DMS79 treated with DMSO at 0.1 percent for 48 hours (cell line): ENCODE measurements around the gene TM4SF4.
"Not testable (repeated sequence)": the region's sequence is repeated elsewhere in the genome, so short reads cannot be mapped to it uniquely, and the experiment has no call there.

ENCODE experiments used
- DNase-seq: peaks from one replicate; lab custom pipeline; 2025; lab: John Stamatoyannopoulos, UW

TM4SF4 gene, protein sequence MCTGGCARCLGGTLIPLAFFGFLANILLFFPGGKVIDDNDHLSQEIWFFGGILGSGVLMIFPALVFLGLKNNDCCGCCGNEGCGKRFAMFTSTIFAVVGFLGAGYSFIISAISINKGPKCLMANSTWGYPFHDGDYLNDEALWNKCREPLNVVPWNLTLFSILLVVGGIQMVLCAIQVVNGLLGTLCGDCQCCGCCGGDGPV

DNA sequence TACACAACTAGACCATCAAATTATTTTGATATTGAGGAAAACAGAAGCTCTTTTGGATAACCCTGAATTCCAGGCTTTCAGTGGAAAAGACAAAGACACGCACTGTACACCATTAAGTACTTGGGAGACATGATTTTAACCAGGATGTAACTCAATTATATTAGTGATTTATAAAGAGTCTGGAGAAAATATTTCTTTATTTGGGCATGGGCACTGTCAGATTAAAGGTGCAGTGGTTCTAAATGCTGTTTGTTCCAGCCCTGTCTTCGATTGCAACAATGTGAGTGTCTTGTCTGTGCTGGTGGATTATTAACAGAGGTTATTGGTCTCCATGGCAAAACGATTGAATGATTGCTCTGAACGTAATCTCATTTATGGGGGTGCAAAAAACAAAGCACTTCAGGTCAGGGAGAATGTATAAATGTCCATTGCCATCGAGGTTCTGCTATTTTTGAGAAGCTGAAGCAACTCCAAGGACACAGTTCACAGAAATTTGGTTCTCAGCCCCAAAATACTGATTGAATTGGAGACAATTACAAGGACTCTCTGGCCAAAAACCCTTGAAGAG is at the start of gene TM4SF4:
TM4SF4 (plus strand) TSS at position 448 of the 568 bp plus-strand sequence. CDS start 181 bp downstream, outside the sequence.
- no peak for DNase-seq

DNA sequence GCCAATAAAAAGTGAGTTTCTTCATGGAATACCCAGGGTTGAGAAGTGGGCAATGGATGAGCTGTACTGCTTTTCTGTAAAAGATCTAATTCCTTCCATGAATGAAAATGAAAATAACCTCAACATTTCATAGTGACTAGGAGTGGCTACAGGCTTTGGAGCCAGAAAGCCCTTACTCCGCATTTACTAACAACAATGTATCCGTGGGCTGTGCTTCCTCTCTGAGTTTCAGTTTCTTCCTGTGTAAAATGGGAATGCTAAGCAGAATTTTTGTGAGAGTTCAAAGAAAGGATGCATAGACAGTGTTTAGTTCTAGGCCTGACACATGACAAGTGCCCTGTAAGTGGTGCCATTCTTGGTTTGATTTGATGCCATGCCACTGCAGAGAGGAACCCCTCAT is 49.6 kb upstream of the TM4SF4 start:
- no peak for DNase-seq

DNA sequence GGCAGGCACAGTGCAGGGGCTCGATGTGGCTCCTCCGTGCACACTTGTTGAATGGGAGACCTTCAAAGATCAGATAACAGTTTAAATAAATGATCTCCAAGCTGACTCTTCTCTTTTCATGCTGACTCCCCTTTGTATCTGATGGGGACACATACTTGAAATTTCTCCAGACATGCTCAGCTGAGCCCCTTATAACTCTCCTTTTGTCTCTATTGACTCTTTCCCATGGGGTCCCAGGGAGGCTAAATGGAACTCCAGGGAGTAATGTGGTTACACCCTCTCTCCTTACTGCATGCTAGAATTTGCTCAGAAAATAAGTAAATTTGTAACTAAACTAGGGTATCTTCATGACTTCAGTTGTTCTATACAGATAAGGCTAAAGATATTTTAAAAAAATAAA is 48.2 kb upstream of the TM4SF4 start:
- DNase-seq, result no peak

DNA sequence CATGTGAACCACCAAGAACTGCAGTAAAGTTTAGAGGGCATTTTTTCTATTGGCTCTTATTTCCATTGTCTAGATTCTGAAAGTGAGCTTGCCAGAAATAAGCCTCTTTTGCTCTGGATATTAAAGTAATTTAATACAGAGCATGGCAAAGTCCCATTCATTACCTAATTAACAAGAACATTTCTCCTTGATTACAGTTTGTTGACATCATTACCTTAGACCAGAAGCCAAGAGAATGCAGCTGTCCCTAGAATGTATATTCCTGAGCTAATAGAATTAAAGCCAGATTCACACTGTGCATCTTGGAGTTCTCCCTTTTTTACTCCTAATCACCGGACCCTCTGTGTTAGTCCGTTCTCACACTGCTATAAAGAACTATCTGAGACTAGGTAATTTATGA is 46.4 kb upstream of the TM4SF4 start:
- DNase-seq, result no peak

DNA sequence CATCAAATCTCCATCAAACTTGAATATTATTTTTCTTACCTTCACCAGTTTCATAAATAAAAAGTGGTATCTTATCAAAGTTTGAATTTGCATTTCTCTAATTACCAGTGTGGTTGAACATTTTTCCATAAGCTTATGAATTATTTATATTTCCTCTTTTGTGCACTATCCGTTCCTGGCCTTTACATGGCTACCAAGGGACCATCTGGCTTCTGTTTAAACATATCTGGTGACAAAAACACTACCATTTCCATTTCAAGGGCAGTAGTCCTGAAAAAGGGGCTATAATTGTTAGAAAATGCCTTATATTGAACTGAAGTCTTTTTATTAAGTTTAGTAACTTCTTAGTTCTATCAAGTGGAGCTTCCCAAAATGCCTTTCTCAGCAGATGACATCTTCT is 44.3 kb upstream of the TM4SF4 start:
- DNase-seq, result no peak

DNA sequence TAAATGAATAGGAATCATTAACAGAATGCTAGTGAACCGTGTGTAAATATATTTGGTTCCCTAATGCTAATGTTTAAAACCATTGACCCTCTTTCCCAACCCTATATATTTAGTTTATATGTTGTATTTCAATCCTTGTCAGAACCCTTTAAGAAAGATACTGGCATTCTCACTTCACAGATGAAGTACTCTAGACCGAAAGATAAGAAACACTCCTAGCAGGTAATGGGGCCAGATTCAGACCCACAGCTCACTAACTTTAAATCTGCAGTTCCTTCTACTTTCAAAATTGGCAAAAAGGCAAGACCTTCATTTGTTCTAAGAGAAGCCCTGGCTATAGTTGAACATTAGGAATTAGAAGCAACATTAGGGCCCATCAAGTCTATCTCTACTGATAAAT is 42.3 kb upstream of the TM4SF4 start:
- no peak for DNase-seq

DNA sequence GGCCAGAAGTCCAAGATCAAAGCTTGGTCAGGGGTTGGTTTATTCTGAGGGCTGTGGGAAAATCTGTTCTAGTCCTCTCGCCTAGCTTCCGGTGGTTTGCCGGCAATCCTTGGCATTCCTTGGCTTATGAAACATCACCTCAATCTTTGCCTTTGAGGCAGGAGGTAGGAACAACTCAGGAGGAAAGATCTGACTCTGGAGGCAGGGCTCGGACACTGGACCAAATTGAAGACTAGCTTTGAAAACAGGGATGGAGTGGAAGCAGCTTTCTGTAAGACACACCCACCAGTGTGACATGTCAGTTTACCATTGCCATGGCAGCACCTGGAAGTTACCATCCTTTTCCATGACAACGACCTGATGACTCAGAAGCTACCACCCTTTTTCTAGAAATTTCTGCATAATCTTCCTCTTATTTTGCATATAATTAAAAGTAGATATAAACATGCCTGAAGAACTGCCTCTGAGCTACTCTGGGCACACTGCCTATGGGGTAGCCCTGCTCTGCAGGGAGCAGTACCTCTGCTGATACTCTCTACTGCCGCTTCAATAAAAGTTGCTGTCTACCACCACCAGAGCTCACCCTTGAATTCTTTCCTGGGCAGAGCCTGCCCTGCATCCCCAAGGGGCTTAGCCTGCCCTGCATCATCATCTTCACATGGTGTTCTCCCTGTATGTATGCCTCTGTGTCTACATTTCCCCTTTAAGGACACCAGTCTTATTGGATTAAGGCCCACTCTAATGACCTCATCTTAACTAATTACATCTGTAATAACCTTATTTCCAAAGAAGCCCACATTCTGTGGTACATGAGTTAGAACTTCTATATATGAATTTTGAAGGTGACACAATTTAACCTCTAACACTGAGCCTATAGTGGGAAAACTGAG is 38.3 kb upstream of the TM4SF4 start:
- DNase-seq, result no peak

DNA sequence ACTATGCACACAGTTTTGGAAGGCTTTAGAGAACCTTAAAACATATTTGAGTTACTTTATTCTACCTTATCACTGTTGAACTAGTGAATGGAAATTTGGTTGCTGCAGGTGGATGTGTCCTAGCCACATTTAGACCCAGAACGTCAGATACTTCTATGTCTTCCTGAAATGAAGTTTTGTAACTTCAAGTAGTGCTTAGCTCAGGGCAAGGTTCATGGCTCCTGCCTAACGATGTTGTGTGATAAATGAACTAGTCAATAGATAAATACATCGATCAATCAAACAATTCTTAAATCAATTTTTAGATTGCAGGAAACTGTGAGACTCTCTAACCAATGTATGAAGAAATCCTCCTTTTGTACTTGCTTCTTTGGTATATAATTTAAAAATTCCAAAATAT is 37.2 kb upstream of the TM4SF4 start:
- DNase-seq, result no peak

DNA sequence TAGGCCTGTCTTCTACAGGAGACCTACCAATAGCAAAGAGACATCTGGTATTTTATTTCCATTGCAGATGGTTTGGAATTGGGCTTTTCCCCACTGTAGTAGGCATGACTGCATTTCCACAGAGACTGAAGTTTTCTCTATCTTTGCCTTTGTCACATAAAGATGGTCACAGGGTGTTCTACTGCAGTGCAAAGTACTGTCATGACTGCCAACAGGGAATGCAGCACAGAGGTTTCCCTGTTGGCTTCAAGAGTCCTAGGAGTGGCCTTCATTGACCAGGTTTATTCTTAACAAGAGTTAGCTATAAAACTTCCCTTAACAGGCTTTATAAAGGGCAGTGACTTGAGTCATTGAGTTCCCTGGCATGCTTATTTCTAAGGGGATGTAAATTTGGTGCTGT is 36.8 kb upstream of the TM4SF4 start:
- no peak for DNase-seq

DNA sequence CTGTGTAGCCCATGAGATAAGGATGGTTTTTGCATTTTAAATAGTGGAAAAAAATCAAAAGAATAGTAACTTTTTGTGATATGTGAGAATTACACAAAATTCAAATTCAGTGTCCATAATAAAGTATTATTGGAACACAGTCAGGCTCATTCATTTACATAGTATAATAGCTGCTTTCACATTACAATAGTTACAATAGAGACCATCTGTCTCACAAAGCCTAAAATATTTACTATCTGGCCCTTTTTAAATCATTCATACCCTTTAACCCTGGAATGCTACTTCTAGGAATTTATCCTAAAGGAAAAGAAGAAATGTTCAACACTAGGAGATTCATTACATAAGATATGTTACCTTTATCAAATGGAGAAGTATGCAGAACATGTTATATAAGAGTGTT is 35.5 kb upstream of the TM4SF4 start:
- DNase-seq, result no peak

DNA sequence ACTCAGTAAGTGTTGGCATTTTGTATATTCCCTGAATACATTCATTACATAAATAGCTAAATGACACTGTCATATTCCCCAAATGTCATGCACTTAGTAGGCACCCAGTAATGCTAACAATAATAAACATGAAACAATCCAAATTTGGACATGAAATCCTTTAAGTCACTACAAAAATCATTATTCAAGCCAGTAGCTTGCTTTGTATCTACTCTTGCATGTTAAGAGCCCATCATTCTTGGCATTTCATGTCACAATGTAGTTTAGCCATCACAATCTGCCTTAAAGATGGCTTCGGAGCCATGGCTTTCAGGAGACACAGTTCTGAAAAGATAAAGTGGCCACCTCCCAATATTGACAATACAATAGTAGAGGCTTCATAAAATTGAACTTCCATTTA is 32.9 kb upstream of the TM4SF4 start:
- DNase-seq, result no peak

DNA sequence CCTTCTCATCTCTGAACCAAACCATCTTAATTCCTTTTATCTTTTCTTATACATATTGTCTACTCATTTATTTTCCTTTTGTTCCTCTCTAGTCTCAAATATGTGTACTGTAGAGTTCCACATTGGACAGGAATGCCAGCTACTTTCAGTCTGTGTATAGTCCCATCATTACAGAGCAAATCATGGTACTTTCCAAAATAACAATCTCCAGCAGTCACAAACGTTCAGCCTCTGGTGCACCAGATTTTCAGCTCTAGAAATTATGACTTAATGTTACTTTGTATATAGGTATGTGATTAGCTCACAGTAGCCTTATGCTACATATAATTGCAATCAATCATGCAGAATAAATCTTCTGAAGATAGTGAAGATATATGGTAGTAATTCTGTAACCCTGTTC is 32.5 kb upstream of the TM4SF4 start:
- DNase-seq, result no peak

DNA sequence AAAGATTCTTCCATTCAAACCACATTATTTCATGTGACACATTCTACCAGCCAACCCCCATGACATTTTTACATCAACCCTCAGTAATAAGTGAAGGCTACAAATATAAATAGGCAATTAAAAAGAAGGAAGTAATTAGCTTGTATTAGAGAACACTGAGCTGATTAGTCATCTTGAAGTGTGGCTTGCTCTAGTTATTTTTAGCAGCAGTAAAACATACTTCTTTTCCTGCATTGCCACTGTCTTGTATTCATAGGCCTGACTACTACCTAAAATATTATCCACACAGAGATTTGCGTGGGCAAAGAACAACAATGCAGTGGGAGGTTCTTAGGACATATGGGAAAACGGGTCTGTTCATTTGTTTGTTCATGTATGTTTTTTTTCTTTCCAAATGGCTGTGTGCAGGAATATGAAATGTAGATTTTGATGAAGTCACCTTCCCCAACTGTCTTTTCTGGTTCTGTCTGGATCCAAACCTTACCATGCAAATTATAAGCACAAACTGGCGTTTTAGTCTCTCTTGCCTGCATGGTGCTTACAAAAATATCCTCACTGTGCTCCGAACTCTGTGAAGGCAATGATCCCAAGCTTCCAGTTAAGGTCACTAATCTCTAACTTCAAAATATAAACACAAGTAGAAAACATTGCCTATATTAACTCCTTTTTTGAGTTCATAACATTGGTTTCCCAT is 31.5 kb upstream of the TM4SF4 start:
- DNase-seq, result no peak

DNA sequence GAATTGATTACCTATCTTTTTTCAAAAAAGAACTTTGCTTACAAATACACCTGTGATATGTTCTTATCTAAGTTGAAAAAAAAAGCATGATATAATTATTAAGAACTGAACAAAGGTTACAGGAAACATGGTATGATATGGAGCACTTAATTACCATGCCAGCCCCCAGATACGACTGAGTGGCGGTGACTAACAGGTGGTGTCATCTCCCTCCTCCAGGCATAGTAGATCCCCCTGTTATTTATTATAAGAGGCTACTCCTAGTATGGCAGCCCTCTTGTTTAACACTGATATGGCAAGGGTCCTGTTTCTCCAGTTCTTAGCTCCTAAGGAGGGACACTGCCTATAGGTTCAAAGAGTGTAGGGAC is 31.0 kb upstream of the TM4SF4 start:
- DNase-seq, result no peak

DNA sequence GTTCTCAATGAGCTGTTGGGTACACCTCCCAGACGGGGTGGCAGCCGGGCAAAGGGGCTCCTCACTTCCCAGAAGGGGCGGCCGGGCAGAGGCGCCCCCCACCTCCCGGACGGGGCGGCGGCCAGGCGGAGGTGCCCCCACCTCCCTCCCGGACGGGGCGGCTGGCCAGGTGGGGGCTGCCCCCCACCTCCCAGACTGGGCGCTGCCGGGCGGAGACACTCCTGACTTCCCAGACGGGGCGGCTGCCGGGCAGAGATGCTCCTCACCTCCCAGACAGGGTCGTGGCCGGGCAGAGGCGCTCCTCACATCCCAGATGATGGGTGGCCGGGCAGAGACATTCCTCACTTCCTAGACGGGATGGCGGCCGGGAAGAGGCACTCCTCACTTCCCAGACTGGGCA is 29.6 kb upstream of the TM4SF4 start:
- DNase-seq, result not testable (repeated sequence)

DNA sequence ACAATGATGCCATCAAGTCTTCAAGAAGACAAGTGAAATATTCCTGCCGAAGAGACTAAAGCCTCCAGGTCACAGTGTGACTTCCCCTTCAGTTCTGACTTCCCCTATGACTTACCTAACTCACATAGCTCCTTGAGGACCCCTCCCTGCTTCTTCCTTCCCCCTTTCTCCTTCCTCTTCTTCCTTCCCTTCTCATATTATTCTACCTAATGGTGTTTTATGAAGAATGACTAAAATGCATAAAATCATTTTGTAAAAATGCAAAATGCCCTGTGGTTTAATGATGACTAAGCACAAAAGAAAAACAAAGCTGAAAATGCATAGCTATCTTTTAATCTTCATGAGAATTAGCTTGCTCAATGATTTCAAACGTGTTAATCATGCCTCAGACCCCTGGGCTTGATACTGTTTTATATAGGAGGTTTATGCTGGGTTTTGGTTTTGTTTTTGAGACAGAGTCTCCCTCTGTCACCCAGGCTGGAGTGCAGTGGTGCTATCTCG is 26.1 kb upstream of the TM4SF4 start:
- no peak for DNase-seq

DNA sequence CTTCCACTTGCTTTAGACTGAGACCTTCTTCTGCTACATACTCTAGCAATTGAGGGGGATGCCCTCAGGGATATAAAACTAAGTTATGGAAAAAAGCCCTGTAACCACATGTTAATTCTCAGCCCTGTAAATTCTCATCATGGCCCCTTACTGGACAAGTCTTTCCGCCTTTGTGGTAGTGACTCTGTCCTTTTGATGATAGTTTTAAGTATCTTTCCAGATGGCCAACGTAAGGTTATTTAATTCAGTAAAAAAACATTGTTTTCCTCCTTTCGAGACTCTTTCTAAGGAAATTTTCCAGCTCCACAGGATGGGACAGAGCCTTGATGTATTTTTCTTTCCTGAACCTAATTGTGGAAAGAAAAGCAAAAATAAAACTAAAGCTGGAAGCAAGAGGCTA is 25.3 kb upstream of the TM4SF4 start:
- DNase-seq, result no peak

DNA sequence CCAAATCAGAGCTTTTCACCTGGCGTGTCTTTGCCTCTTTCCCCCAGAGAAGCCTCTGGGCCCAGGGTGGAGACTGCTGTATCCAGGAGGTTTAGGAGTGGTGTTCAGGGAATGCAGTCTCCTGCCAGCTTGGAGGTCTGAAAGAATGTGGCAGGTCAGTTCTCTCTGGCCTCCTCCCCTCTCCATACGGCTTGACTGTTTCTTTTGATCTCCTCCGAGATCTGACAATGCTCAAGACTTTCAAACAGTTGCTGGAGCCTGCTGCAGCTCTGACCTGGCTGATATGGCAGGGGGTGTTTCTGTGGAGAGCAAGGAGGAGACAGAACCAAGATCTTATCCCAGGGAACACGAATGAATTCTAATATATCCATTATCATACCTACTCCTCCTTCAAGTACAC is 24.7 kb upstream of the TM4SF4 start:
- no peak for DNase-seq

DNA sequence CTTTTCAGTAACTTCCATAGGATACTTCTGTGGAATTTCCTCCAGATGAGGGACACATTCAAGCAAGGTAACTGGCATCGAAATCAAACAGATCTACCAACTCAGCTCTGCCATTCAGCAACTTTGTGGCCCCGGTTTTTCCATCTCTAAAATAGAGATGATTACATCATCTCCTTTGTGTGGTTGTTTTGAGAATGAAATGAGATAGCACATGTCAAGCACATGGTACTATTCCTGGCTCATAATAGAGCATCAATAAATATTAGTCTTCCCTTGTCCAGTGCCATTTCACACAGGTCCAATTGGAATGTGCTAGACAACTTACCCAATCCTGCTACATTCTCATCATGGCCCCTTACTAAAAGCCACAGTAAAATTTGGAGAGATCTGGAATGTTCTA is 24.2 kb upstream of the TM4SF4 start:
- no peak for DNase-seq

DNA sequence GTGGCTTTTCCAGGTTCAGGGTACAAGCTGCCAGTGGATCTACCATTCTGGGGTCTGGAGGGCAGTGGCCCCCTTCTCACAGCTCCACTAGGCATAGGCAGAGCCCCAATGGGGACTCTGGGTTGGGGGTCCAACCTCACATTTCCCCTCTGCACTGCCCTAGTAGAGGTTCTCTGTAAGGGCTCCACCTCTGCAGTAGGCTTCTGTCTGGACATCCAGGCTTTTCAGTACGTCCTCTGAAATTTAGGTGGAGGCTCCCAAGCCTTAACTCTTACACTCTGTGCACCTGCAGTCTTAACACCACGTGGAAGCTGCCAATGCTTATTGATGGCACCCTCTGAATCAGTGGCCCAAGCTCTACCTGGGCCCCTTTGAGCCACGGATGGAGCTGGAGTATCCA is 22.5 kb upstream of the TM4SF4 start:
- no peak for DNase-seq

DNA sequence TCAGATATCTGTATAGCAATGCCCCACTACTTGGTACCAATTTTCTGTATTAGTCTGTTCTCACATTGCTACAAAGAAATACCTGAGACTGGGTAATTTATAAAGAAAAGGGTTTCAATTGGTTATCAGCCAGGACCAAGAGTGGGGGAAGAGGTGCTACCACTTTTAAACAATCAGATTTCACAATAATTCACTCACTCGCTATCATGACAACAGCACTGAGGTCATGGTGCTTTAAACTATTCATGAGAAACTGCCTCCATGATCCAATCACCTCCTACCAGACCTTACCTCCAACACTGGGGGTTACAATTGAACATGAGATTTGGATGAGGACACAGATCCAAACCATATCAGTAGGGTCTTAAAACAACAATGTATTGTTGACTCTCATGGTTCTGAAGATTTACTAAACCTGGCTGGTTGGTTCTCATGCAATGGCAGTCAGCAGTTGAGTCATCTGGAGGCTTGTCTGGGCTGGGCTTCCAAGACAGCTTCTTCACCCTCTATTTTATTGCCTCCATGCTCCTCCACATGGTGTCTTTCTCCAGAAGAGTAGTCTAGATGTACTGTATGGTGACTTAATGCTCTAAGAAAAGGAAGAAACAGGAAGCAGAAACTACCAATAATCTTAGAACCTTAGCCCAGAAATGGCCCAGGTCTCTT is 21.2 kb upstream of the TM4SF4 start:
- no peak for DNase-seq

DNA sequence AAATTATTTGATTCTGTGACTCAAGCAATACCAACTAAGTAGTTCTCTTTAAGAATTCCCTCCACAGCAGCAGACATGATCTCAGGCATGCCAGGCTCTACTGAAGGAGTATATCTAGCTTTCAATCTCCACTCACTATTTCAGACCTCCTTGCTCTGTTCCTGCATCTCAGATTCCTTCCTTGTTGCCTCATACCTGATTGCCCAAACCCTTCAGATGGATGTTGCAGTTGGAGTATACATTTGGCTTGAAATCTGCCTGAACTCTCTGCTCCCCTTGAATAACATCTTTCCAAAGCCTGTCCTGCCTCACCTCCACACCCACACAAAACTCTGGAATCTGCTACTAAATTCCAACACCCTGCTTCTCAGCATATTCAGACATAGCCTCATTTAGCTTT is 19.8 kb upstream of the TM4SF4 start:
- DNase-seq, result no peak
